NCI-H446 treated with DMSO at 0.1 percent for 48 hours (cell line): Measurements from ENCODE around the gene STPG3.
A peak's percentile ranks its signal among the peaks of the same experiment; 100 is the strongest.

Experiments used
- DNase-seq: peaks from one replicate; lab custom pipeline; 2025; lab: John Stamatoyannopoulos, UW

The STPG3 gene

GRCh38 chr9:137251194-137251461 is at the start of gene STPG3:
Gene STPG3 (plus strand): TSS chr9:137251286. CDS start chr9:137251287, 1 bp downstream.
- DNase-seq: no peak

DNA sequence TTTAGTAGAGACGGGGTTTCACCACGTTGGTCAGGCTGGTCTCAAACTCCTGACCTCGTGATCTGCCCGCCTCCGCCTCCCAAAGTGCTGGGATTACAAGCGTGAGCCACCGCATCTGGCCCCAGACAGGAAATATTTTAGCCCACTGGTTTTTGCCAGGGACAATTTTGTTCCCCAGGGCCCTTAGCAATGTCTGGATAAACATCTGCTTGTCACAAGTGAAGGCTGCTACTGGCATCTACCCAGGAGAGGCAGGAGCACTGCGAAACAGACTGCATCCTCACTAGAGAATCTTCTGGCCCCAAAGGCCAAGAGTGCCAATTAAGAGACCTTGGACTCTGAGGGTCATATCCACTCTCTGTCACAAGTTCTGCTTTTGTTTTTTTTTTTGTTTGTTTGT is 48.1 kb upstream of the STPG3 start:
- no peak for DNase-seq

GRCh38 chr9:137204731-137205125 is 46.4 kb upstream of the STPG3 start:
- DNase-seq: no peak

- peak; percentile 4 for DNase-seq
Measured at GRCh38 chr9:137205126-137206069, 45.7 kb upstream of the STPG3 start, which contains the start of the genes NDOR1 and TMEM203. Gene NDOR1 (plus strand): TSS chr9:137205700. CDS start chr9:137205778, 78 bp downstream. Gene TMEM203 (minus strand): TSS chr9:137205648. CDS start chr9:137205414, 234 bp downstream.

DNA sequence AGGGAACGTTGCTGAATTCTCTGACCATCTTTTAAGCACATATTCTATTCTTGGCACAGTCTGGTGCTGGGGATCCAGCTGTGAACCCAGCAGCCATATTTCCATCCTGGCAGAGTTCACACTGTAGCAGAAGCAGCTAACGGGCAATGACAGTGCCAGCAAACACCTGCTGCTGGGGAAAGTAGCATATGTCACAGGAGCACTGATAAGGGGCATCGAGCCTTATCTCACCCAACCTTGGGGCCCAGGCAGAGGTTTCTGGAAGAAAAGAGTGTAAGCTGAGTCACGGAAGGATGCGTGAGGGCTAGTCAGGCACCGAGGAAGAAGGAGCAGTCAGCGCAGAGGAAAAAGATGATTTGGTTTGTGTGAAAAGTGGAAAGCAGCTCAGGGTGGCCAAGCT is 44.5 kb upstream of the STPG3 start:
- DNase-seq: no peak

DNA sequence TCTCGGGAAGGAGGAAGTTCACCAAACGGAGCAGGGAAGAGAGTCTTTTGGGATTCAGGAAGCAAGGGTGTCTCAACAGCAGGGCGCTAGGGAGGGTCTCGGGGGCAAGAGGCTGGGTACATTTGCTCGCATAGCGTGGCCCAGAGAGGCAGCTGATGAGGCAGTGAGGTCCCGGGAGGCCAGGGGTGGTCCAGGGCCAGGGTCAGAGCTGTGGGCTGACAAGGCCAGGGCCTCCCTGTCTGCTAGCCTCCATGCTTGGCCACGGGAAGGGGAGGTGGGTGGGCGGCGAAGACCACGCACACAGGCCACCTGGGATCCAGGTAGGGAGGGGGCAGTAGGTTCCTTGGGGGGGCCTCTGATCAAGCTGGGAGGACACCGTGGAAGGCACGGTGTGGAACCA is 39.6 kb upstream of the STPG3 start:
- DNase-seq: no peak

DNA sequence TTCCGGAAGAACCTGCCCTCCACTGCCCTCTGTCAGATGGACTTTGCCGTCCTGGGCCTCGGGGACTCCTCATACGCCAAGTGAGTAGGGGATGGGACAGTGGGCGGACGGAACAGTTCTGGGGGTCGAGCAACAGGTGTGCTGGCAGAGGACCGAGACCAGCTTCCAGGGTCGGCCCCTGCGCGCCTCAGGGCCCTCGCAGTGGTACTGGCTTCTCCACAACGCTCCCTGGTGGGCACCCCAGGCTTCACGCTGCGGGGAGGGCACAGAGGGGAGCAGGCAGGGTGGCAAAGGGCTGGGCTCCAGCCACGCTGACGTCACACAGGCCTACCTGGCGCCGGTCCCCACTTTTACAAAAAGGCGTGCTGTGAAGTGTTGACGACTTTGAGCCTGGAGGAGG is 38.6 kb upstream of the STPG3 start:
- no peak for DNase-seq

- no peak for DNase-seq
Measured at GRCh38 chr9:137213160-137214060, 37.7 kb upstream of the STPG3 start.

GRCh38 chr9:137214620-137215019 is 36.5 kb upstream of the STPG3 start:
- DNase-seq: no peak

- DNase-seq: no peak
Measured at GRCh38 chr9:137215196-137215986, 35.7 kb upstream of the STPG3 start.

DNA sequence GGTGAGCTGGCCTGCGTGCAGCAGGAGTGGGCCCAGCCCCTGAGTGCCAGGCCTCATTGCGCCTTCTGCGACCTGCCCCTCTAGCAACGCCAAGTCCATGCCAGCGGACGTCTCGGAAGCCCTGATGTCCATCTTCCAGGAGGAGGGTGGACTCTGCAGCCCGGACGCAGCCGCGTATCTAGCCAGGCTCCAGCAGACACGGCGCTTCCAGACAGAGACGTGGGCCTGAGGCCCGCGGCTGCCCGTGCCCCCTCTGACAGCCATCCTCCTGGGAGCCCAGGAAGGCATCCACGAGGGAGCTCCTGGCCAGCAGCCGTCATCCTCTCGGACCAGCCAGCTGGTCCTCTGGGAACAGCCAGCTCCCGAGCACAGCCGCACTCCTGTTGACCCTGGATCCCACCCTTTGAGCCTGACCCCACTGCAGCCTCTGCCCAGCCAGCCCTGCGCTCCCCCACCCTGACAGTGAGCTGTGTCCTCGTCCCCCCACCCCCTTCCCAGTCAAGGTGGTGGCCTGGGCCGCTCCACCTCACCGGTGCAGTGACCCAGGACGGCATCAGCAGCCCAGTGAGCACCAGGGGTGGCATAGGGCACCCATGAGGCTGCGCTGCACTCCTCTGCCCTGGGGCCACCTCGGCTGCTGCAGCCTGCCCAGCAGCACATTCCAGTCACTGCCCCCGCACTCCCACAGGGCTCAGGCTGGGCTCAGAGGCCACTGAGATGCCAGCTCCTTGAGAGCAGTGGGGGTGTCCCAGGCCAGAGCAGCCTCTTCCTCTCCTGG is 34.7 kb upstream of the STPG3 start:
- DNase-seq: no peak

DNA sequence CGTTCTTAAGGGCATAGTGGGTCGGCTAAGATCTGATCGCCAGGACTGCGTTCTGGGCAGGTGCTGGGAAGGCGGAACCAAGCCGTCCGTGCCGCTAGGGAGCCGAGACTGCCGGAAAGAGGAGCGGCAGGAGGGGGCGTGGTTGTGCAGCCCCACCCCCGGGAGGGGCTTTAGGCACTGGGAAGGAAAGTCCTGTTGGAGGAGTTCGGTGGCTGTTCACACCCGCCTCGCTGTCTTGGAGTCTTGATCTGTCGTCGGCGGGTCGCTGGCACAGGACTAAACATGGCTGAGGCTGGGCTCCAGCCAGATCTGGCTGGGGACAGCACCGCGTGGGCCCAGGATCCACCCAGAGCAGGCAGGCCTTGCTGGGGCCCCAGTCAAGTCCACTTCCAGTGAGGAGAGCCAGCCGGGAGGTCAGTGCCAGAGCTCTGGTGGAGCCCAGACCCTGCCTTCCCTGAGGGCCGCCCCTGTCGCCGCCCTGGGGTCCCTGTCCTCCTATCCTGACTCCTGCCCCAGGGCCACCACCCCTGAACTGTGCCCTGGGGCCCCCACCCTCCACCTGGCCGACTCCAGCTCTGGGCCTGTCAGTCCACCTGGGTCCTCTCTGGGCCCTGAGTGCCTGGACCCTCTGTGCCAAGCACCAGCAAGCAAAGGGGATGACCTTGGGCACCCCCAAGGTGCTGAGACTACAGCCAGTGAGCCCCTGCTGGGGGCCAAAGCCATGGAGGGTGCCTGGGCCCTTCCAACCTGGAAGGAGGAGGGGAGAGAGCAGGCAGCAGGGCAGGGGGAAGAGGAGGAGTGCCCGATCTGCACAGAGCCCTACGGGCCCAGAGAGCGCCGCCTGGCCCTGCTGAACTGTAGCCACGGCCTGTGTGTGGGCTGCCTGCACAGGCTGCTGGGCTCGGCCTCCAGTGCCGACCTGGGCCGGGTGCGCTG is 33.5 kb upstream of the STPG3 start:
- no peak for DNase-seq

GRCh38 chr9:137218212-137218753 is 32.8 kb upstream of the STPG3 start:
- DNase-seq: no peak

- no peak for DNase-seq
Measured at GRCh38 chr9:137218754-137219271, 32.3 kb upstream of the STPG3 start.

DNA sequence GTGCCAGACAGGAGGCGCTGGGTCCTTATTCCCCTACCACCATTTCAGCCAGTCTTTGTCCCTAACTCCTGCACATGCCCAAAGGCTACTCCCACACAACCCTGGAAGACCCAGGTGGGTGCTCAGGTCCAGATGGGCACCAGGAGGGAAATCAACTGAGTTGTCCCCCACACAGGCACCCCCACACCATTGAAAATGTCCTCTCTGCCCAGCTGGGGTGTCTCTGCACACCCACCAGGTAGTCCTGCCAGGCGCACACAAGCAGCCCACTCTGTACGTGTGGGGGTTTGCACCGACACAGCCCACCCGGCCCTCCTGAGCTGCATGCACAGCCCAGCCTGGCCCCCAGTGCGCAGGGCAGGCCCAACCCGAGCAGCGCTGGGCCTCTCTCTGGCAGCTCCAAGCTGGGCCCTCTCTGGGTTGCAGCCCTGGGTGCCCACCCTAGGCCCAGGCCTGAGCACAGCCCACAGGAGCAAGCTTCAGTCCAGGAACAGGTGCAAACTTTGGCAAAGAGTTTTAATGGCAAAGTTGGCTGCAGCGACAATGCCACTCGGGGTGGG is 31.2 kb upstream of the STPG3 start:
- no peak for DNase-seq

GRCh38 chr9:137220317-137221094 is 30.6 kb upstream of the STPG3 start:
- DNase-seq: no peak

- DNase-seq: no peak
Measured at GRCh38 chr9:137221095-137221505, 30.0 kb upstream of the STPG3 start.

DNA sequence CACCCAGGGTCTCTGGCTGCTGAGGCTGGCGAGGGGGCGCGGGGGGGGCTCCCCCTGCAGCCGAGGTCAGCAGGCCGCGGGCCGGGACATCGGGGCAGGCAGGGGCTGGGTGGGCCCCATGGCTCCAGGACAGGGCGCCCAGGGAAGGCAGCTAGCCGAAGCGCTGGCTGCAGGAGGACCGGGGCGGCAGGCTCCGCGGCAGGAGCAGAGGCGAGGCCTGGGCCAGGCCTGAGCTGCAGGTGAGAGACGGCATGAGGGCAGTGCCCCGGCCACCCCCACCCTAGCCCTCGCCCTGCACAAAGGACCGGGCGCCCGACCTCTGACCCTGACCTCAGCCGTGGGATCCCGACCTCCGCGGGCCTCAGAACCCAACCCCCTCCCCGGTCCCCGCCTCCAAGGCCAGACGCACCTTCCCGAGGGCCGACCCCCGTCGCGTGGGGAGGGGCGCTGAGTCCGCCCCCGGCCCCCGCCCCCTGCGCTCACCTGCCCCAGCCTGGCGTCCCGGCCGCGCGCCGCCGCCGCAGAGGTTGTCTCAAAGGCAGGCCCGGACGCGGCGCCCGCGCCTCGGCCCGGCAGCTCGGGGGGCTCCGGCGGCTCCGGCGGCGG is 29.5 kb upstream of the STPG3 start:
- no peak for DNase-seq
